Activated T-helper 9 cell treated with anti-CD3 and anti-CD28 coated beads, Interleukin-2, amount 50 U/mL, for 16 hours (primary cell): Measurements from ENCODE around the gene MYLK.

Source experiments
- DNase-seq: peaks from one replicate; pipeline ENCODE4 v3.0.0-alpha.2; 2020; ENCODE audit warnings: low read depth

The MYLK gene

GRCh38 chr3:123872621-123873020, 11.5 kb downstream of the MYLK start:
- DNase-seq: no peak

DNA sequence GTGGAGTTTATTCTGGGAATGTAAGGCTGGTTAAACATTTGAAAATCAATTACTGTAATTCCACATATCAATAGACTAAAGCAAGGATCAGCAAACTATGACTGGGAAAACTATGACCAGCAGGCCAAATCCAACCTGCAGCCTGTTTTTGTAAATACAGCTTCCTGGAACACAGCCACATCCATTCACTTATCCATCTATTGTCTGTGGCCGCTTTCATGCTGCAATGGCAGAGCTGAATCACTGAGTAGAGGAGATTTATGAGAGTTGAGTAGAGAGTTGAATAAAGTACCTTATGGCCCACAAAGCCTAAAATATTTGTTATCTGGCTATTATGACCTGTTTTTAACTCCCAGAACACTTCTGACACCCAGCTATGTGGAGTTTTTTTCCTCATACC, 12.2 kb downstream of the MYLK start:
- DNase-seq: no peak

DNA sequence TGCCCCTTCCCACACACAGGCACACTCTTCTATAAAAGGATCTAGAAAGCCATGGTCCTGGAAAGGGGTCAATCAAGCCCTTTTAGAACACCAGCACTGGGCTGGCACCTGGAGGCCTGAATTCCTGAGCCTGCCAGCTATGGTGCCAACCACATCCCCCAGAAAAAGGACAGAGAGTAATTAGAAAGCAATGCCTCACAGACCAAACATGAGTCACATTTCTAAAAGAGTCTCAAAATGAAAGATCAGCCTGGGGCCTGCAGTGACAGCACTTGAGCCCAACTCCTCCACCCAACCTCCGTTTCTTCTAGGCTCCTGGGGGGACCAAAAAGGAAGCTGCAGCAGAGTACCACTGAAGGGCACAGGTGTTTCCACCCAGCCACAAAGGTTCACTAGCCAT, 14.1 kb downstream of the MYLK start:
- DNase-seq: no peak

DNA sequence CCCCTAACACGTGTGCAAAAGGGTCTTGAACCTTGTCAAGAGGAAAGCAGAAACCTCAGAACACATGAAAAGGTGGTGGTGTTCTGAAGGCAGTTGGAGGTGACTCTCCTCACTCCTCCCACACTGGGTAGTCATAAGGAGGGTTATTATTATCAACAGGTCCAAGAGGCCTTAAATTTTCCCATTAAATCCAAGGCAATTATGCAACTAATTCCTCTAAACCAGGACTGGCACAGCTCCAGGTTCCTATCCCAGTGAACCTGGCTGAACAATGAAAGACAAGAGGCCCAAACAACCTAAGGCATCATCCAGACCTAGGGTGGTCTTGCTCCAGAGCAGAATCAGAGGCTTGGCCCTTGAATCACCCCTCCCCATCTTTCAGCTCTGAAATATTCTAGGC, 15.0 kb downstream of the MYLK start:
- no peak for DNase-seq

GRCh38 chr3:123864706-123865105, 19.4 kb downstream of the MYLK start:
- DNase-seq: no peak

DNA sequence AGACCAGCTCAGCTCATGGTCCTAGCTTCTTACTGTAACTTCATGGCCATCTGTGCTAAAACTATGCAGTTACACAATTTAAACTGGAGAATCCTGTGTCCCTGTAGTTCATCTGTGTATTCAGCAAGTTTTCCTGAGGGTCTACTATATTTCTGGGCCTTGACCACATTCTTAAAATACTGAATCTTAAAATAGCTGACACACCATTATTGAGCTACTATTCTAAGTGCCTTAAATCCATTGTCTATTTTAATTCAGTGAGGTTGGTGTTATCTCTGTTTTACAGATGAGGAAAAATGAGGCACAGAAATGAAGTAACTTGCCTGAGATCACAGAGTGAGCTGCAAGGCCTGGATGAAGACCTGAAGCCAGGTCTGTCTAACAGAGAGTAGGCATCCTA, 22.0 kb downstream of the MYLK start:
- no peak for DNase-seq

DNA sequence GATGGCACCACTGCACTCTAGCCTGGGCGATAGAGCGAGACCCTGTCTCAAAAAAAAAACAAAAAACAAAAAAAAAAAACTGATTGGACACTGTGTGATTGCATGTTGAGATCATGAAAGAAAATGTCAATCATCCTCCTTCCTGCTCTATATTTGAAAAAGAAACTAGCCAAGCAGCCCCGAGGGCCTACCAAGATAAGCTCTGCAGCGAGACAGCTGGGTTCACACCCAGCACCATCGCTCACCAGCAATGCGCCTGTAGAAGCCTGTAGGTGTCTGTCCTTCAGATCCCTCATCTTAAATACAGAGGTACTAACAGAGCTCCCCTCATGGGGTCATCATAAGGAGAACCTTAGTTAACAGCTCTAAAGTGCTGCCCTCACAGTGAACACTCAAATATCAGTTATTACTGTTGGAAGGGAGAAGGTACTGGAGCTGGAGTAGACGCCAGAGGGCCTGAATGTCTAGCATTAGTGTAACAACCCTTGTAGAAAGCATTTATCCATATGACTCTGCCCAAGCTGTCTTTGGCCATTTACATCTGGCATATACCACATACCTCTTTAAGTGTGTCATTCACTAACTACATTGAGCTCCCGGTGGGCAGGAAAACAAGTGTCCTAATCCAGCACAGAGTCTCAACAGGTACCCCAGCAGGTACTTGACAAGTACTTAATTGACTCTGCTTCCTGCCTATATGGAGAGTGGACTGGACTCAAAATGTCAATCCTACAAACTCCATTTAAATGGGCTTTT, 22.9 kb downstream of the MYLK start:
- DNase-seq: no peak

DNA sequence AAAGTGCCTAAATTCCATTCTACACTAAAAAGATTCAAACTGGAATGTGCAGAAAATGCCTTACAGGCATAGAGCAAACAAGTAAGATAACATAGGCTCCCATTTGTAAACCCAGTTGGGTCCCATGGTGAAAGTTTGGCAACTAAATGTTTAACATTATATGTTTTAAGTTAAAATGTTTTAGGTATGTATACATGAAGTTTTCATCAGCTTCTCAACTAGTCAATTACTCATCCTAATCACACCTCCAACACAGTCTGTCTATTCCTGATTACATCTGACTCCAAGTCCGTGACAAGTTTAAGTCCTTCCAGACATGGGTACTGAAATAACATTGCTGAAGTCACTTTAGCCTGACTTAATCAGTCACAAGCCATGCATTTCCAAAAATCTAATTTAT, 25.0 kb downstream of the MYLK start:
- DNase-seq: no peak

DNA sequence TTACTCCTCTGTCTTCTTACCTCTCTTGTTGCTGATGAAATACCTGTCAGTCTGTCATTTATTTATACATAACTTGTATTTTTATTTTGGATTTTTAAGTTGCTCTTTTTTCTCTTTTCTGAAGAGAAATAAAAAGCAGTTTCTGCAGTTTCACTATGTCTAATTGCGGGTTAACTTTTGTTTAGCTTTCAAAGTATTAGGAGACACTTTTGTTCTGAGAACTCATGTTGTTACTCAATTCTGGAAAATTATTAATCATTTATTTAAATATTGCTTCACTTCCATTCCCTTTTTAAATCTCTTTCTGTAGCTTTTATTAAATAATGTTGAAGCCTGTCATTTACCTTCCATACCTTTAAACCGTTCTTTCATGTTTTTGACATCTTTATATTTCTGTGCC, 29.2 kb downstream of the MYLK start:
- DNase-seq: no peak

DNA sequence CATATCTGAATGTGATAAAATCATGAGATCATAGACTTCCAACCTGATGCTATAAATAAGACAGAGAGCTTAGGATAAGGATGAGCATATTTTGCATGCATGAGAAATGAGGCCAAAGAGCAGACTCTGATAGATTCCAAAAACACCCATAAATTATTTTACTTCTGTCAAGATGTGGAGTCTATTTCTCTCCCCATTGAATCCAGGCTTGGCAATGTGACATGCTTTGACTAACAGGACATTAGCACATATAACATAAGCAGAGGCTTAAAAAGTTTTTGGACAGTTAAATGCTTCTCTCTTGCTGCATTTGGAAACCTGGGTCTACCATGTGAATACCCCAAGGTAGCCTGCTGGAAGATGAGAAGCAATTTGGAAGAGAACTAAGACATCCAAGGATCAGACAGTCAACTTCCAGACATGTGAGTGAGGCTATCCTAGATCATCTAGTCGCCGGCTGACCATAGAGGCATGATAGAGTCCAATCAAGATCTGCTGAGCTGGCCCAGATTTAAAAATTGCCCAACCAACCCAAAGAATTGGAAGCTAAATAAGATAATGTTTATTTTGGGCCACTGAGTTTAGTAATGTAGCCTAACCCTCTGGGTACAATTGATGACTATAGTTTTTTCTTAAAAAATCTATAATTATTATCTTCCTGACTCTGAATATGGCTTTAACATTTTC, 30.3 kb downstream of the MYLK start:
- no peak for DNase-seq

DNA sequence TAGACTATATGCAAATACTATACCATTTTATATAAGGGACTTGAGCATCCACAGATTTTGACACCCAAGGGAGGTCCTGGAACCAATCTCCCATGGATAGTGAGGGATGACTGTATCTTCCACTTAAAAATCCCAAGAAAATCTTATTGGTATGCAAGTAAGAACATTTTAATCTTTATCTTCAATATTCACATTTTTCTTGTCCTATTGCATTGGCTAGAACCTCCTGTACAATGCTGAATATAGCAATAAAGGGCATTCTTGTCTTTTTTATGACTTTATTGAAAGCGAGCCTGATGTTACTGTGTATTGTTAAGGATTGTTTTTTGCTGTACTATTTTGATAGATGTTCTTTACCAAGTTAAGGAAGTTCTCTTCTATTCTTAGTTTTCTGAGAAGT, 36.9 kb downstream of the MYLK start:
- DNase-seq: no peak

DNA sequence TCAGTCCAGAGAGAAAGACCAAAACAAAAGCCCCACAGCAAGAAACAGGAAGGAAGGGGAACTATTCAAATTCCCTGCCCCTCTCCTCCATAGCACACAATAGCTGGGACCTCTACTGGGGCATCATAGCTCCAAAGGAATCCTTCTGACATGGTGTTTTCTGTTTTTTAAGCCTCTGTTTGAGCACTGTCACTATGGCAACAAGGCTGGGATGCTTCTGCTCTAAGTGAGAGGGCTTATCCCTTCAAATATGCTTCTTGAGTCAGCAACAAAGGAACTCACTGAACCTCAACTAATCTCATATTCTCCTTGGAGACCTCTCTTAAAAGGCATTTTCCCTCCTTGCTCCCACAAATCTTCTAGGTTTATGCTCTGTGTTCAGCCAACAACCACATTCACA, 40.5 kb downstream of the MYLK start:
- no peak for DNase-seq

GRCh38 chr3:123842711-123843110, 41.4 kb downstream of the MYLK start:
- DNase-seq: no peak

- no peak for DNase-seq
Observed at GRCh38 chr3:123841476-123842238, 42.5 kb downstream of the MYLK start.

DNA sequence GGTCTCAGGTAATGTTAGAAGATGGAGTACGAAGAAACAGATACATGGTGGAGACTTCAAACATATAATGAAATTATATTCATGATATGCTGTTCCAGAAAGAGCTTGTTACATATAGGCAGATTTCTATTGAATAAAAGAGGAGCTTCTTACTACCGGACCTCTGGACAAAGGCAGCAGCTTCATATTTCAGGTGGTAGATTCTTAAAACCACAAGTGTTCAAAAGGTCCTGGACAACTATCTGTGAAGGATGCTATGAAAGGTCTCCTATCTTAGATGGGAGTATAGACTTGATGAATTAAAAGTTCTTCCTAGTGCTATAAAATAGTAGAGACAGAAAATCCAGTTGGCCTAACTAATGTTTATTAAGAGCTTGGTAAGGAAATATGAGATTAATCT, 43.2 kb downstream of the MYLK start:
- no peak for DNase-seq

- no peak for DNase-seq
Observed at GRCh38 chr3:123837858-123838257, 46.3 kb downstream of the MYLK start.

GRCh38 chr3:123834631-123835030, 49.5 kb downstream of the MYLK start:
- DNase-seq: no peak

DNA sequence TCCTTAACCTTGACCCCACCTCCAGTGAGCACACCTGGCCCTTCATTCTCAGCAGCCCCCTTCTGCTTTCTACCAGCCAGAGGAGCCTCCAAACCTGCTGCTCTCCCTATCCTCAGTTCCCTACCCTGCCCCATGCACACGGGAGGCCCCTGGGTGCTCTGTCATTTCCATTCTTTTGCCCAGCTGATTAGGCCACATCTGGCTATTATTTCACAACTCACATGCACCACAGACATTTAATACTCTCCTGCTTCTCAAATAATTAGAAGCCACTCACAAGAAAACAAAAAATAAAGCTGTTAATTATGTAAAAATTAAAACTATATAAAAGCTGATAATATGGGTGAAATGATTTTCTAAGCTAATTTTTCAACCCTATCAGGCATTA, 50.7 kb downstream of the MYLK start:
- DNase-seq: no peak

GRCh38 chr3:123832692-123833397, 51.3 kb downstream of the MYLK start:
- DNase-seq: no peak

DNA sequence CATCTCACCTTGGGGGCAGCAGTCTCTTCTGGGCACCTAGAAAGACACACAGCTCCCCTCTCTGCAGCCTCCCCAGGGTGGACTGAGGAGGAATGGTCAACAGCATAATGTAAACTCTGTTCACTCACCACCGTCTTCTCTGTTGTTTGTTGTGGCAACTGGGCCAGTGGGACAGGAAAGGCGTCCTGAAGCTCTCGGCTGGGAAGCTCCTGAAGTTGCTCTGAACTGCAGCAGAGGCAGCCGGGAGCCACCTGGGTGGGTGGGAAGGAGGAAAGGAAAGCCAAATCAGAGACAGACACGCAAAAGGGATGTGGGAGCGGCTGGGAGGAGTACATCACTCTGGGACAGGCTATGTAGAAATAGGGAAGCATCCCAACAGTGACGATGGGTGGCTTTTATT, 52.7 kb downstream of the MYLK start:
- no peak for DNase-seq

GRCh38 chr3:123821920-123822319, 62.2 kb downstream of the MYLK start:
- no peak for DNase-seq

- no peak for DNase-seq
Observed at GRCh38 chr3:123819949-123820348, 64.2 kb downstream of the MYLK start.
